Measurements from ENCODE around the gene LRCOL1.
A peak's percentile ranks its signal among the peaks of the same experiment; 100 is the strongest.

LRCOL1 gene

GRCh38 chr12:132620899-132621656, 10.7 kb upstream of the LRCOL1 start:
- intact Hi-C loops (cut with DNase I) = no loop called here
- DNase-seq = peak in 3 of 10 donors; percentile 10 to 72 (median 63)

- intact Hi-C loops (cut with DNase I) = no loop called here
Measured at GRCh38 chr12:132620113-132620898, 9.9 kb upstream of the LRCOL1 start.

GRCh38 chr12:132619386-132620112, 9.2 kb upstream of the LRCOL1 start:
- DNase-seq = peak in 2 of 10 donors; percentile 48 to 70
- intact Hi-C loops (cut with DNase I) = no loop called here

More at GRCh38 chr12:132620113-132620898, 9.9 kb upstream of the LRCOL1 start:
- DNase-seq = peak in 2 of 10 donors; percentile 35 to 39

- intact Hi-C loops (cut with DNase I) = no loop called here
- DNase-seq = peak in 1 of 10 donors; percentile 0
Measured at GRCh38 chr12:132619071-132619385, 8.6 kb upstream of the LRCOL1 start.

GRCh38 chr12:132618683-132619043, 8.3 kb upstream of the LRCOL1 start, which contains the start of gene P2RX2:
P2RX2 (plus strand) TSS chr12:132618776; CDS start chr12:132618817, 41 bp downstream.
- intact Hi-C loops (cut with DNase I) = no loop called here
- peak in 2 of 10 donors; percentile 18 to 62 for DNase-seq

GRCh38 chr12:132617822-132618682, 7.7 kb upstream of the LRCOL1 start:
- peak in 2 of 10 donors; percentile 70 to 72 for DNase-seq
- intact Hi-C loops (cut with DNase I) = no loop called here

- intact Hi-C loops (cut with DNase I) = no loop called here
Measured at GRCh38 chr12:132617135-132617701, 6.8 kb upstream of the LRCOL1 start.

GRCh38 chr12:132615579-132616038, 5.2 kb upstream of the LRCOL1 start:
- DNase-seq = peak in 3 of 10 donors; percentile 5 to 69 (median 18)
- intact Hi-C loops (cut with DNase I) = loop anchor here (1.0 kb wide), 1 partner anchor 200 kb away; no protein-coding TSS in a partner anchor

More at GRCh38 chr12:132617135-132617701, 6.8 kb upstream of the LRCOL1 start:
- peak in 2 of 10 donors; percentile 16 to 27 for DNase-seq

GRCh38 chr12:132614861-132615578, 4.6 kb upstream of the LRCOL1 start:
- DNase-seq = peak; percentile 67 to 98 (median 86)
- intact Hi-C loops (cut with DNase I) = loop anchor here (1.0 to 5.0 kb wide), 2 partner anchors 200 to 463 kb away; no protein-coding TSS in a partner anchor

- intact Hi-C loops (cut with DNase I) = loop anchor here (5.0 kb wide), 1 partner anchor 462 kb away; no protein-coding TSS in a partner anchor
- DNase-seq = peak in 2 of 10 donors; percentile 17 to 50
Measured at GRCh38 chr12:132614029-132614428, 3.6 kb upstream of the LRCOL1 start.

GRCh38 chr12:132611620-132612019, 1.2 kb upstream of the LRCOL1 start:
- peak in 1 of 10 donors; percentile 12 for DNase-seq
- intact Hi-C loops (cut with DNase I) = loop anchor here (5.0 kb wide), 1 partner anchor 459 kb away; no protein-coding TSS in a partner anchor

GRCh38 chr12:132610866-132611602, 652 bp upstream of the LRCOL1 start:
- intact Hi-C loops (cut with DNase I) = loop anchor here (5.0 kb wide), 1 partner anchor 459 kb away; no protein-coding TSS in a partner anchor
- peak in 1 of 10 donors; percentile 63 for DNase-seq

GRCh38 chr12:132608231-132609171, 1.9 kb downstream of the LRCOL1 start:
- DNase-seq = peak in 1 of 10 donors; percentile 63
- intact Hi-C loops (cut with DNase I) = no loop called here

GRCh38 chr12:132606927-132607326, 3.5 kb downstream of the LRCOL1 start:
- DNase-seq = peak in 2 of 10 donors; percentile 72 to 76
- intact Hi-C loops (cut with DNase I) = no loop called here

GRCh38 chr12:132606466-132606865, 3.9 kb downstream of the LRCOL1 start:
- DNase-seq = peak in 2 of 10 donors; percentile 59 to 76
- intact Hi-C loops (cut with DNase I) = no loop called here

- intact Hi-C loops (cut with DNase I) = no loop called here
Measured at GRCh38 chr12:132605892-132606291, 4.5 kb downstream of the LRCOL1 start.

More at GRCh38 chr12:132605892-132606291, 4.5 kb downstream of the LRCOL1 start:
- peak in 3 of 10 donors; percentile 40 to 79 (median 70) for DNase-seq
